IgD-negative memory B cell (primary cell): Measurements from ENCODE around the gene CIB4. TPM values are rescaled to one million over a fixed set of nuclear protein-coding genes. Genes with fewer than 3 reads are reported as not detected.

Experiments
- H3K27ac Mint-ChIP-seq, 3 donors: one replicate each; pipeline ENCODE4 v1.8.0; 2020 to 2022; ENCODE audit warnings: mild to moderate bottlenecking in 3 of 3, mixed read lengths in 3 of 3, moderate library complexity in 1 of 3
- H3K27me3 Mint-ChIP-seq: one replicate; pipeline ENCODE4 v1.8.0; 2021; ENCODE audit warnings: mixed read lengths
- H3K36me3 Mint-ChIP-seq: one replicate; pipeline ENCODE4 v1.8.0; 2020; ENCODE audit warnings: mild to moderate bottlenecking, mixed read lengths
- H3K4me1 Mint-ChIP-seq, 3 donors: one replicate each; pipeline ENCODE4 v1.8.0; 2020 to 2022; ENCODE audit warnings: mixed read lengths in 3 of 3, mild to moderate bottlenecking in 1 of 3
- H3K4me3 Mint-ChIP-seq, 4 donors: one replicate each; pipeline ENCODE4 v1.8.0; 2020 to 2022; ENCODE audit warnings: mild to moderate bottlenecking in 4 of 4, mixed read lengths in 4 of 4, moderate library complexity in 3 of 4
- H3K9me3 Mint-ChIP-seq, 3 donors: one replicate each; pipeline ENCODE4 v1.8.0; 2020 to 2021; ENCODE audit warnings: mixed read lengths in 3 of 3, mild to moderate bottlenecking in 1 of 3
- polyA plus RNA-seq: library from polyadenylated mRNA; unstranded; fragments of 300-500 nt; fragmentation: Illumina TruSeq; gene quantifications from one replicate; pipeline ENCODE4 v1.2.3, GENCODE V29; 2021

Gene CIB4
- polyA plus RNA-seq, 1 donor from 2014 or later: not detected

DNA sequence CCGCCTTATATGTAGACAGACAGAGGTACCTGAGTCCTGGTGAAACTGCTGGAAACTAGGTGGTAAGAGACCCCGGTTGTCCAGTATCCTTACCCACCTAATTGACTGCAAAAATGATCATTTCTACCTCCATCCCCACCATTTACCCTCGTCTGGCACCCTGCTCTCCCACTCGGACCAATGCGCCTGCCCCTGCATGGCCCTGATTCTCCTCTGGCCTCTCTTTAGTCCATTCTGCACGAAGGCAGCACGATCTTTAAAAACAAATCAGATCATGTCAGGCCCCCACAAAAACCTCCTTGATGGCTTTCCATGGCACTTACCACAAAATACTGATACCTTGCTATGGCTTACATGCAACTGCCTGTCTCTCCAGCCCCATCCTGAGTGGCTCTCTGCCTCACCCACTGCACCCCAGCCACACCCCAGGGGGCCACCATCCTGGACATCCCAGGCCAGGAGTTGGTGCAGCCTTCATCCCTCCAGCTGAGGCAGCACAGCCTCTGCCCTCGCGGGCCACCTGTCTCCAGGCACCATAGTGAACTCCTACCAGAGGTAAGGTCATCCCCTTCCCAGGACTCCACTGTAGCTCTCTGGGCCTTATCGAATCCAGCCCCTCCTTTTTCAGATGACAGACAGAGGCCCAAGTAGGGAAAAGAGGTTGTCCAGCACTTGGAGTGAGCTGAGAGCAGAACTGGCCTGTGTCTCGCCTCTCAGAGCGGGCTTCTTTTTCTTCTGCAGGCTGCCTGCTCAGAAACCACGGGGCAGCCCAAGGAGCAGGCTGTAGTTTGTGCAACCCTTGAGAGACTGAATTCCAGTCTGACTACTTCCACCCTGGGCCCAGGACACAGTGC lies 12.3 kb upstream of the CIB4 start:
- Mint-ChIP-seq H3K9me3 (peaks cover 0 to 6% (median 4%) of the 10 kb centered on the region in 3 donors), H3K36me3 (no peaks in the 10 kb centered on the region), H3K27ac (no peak overlapping the region), H3K27me3 (peaks cover 17% of the 10 kb centered on the region), H3K4me1 (no peaks in the 10 kb centered on the region), H3K4me3 (no peak overlapping the region)

DNA sequence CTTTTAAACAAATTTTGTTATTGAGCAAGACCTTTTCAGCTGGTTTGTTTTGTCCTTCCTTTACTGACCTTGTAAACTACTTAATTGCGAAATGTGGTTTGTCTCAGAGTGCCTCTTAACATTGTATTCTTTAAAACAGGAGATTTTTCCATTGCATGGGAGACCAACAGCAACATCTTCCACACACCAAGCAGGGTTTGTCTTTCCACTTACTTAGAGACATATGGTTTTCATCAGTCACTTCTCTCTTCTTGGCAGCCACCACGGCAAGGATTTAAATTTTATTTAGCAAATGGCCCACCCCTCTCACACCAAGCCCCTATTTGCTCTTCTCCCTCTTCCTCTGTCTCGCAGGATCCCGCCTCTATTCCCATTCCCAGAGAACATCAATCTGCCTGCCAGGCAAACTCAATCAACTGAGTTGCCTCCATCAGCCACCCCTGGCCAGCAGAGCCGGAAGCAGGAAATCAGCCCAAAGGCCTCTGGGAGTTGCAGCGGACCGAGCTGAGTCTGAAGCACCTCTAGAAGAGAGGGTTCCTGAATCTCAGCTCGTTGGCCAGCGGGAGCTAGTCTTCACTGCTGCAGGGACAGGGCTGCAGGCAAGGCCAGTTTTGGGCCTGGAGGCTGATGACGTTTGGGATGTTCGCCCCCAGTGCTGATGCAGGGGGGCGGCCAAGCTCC lies 11.3 kb upstream of the CIB4 start:
- Mint-ChIP-seq H3K27ac (no peak overlapping the region), H3K9me3 (peaks cover 0 to 5% (median 3%) of the 10 kb centered on the region in 3 donors), H3K27me3 (peaks cover 11% of the 10 kb centered on the region), H3K36me3 (no peaks in the 10 kb centered on the region), H3K4me1 (no peaks in the 10 kb centered on the region), H3K4me3 (no peak overlapping the region)

GRCh38 chr2:26651799-26652198 lies 10.6 kb upstream of the CIB4 start:
- Mint-ChIP-seq H3K36me3 (no peaks in the 10 kb centered on the region), H3K4me3 (no peak overlapping the region), H3K27ac (no peak overlapping the region), H3K9me3 (peaks cover 0 to 5% (median 0%) of the 10 kb centered on the region in 3 donors), H3K27me3 (peaks cover 9% of the 10 kb centered on the region), H3K4me1 (no peaks in the 10 kb centered on the region)

DNA sequence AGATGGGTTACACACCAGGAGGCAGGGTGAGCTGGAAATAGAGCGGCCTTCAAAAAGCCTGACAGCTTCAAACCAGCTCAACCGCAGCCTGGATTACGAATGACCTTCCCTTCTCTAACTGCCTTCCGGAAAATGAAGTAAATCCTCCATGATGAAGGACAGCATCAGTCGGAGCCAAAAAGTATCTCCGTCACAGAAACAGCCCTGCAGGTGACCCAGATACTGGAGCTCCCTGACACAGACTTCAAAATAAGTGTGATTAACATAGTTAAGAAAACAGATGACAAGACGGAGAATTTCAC lies 10.3 kb upstream of the CIB4 start:
- no peak overlapping the region for H3K27ac Mint-ChIP-seq
- H3K9me3 Mint-ChIP-seq: peaks cover 0 to 5% (median 0%) of the 10 kb centered on the region in 3 donors
- no peaks in the 10 kb centered on the region for H3K36me3 Mint-ChIP-seq
- no peaks in the 10 kb centered on the region for H3K4me1 Mint-ChIP-seq
- H3K4me3 Mint-ChIP-seq: no peak overlapping the region
- peaks cover 9% of the 10 kb centered on the region for H3K27me3 Mint-ChIP-seq

DNA sequence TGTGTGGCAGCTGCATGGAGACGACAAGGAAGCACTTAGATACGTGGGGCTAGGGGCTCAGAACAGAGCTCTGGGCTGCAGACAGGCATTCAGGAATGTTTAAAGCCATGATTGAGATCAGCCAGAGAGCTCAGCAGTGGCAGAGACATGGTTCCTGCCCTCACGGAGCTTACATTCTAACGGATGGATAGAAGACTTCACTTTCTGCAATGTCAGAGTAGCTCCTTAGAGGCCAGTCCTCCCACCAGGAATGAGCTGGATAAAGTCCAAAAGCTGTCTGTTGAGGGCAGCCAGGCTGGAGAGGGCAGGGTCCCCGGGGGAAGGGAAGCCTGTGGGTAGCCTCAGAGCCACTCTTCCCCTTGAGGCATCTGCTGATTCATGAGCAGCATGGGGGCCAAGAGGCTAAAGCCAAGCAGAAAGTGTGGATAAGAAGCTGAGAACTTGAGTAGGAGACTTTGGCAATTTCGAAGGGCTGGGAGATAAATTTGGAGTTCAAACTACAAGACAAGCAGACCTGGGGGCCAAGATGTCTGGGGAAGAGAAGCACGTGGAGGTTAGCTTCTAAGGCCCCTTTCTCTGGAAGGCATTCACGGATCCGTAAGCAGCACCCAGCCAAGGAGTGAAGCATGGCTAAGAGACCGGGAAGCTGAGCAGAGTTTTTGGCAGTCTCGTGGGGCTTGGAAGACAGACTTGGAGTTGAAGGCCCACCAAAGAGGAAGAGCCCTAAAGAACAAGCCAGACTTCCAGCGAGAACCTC lies 9.7 kb upstream of the CIB4 start:
- no peak overlapping the region for H3K4me3 Mint-ChIP-seq
- peaks cover 10% of the 10 kb centered on the region for H3K27me3 Mint-ChIP-seq
- no peaks in the 10 kb centered on the region for H3K4me1 Mint-ChIP-seq
- H3K9me3 Mint-ChIP-seq: peaks cover 0 to 4% (median 0%) of the 10 kb centered on the region in 3 donors
- no peak overlapping the region for H3K27ac Mint-ChIP-seq
- no peaks in the 10 kb centered on the region for H3K36me3 Mint-ChIP-seq

DNA sequence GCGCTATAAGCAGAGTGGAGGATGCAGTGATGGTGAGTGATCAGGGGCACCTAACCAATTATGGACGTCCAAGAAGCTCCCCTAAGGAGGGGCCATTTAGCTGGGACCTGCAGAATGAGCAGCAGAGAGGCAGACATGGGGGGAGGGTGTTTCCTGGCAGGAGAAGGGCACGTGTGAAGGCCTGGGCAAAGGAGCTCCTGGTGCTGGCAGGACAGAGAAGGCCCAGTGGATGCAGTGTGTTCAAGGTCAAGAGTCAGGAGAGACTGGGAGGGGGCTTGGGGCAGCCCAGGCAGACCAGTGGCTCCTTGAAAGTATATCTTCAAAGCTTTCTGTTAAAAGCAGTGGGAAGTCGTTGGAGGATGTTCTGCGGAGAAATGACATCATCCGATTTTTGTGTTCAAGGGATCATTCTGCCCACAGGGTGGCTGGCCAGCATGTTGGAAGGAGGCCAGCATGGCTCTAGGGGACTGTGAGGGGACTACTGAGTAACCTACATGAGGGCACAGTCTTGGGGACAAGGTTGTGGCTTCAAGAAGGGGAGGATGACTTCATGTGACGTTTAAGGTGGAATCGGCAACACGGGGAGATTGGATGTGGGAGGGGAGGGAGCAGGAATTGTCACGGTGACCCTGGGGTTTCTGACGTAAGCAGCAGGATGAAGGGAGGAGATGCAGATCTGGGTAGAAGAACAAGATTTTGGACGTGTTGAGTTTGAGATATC lies 9.0 kb upstream of the CIB4 start:
- Mint-ChIP-seq H3K4me3 (no peak overlapping the region), H3K27me3 (peaks cover 12% of the 10 kb centered on the region), H3K4me1 (no peaks in the 10 kb centered on the region), H3K9me3 (peaks cover 0 to 2% (median 0%) of the 10 kb centered on the region in 3 donors), H3K27ac (no peak overlapping the region), H3K36me3 (no peaks in the 10 kb centered on the region)

DNA sequence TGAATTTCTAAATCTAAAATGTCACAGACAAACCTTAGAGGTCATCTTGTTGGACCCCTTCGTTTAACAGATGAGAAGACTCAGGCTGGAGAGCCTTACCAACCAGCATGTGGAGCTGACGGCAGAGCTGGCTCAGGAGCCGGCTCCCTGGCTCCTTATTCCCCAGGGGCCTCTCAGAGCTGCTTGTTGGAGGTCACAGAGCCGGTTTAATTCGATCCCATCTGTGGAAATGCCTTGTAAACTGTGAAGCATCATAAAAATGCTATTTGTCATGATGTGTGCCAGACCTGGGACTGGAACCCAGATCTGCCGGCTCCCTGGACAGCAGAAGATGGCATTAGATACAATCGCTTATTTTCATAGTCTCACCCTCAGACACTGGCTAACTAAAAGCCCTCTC lies 8.2 kb upstream of the CIB4 start:
- Mint-ChIP-seq H3K9me3 (peaks cover 0 to 2% (median 0%) of the 10 kb centered on the region in 3 donors), H3K36me3 (no peaks in the 10 kb centered on the region), H3K27ac (no peak overlapping the region), H3K4me3 (no peak overlapping the region), H3K27me3 (peaks cover 12% of the 10 kb centered on the region), H3K4me1 (no peaks in the 10 kb centered on the region)

- Mint-ChIP-seq H3K27ac (no peak overlapping the region), H3K4me3 (no peak overlapping the region), H3K9me3 (peaks cover 0 to 2% (median 0%) of the 10 kb centered on the region in 3 donors), H3K36me3 (no peaks in the 10 kb centered on the region), H3K27me3 (peaks cover 15% of the 10 kb centered on the region), H3K4me1 (no peaks in the 10 kb centered on the region)
Observed at GRCh38 chr2:26648516-26648915, 7.3 kb upstream of the CIB4 start.

DNA sequence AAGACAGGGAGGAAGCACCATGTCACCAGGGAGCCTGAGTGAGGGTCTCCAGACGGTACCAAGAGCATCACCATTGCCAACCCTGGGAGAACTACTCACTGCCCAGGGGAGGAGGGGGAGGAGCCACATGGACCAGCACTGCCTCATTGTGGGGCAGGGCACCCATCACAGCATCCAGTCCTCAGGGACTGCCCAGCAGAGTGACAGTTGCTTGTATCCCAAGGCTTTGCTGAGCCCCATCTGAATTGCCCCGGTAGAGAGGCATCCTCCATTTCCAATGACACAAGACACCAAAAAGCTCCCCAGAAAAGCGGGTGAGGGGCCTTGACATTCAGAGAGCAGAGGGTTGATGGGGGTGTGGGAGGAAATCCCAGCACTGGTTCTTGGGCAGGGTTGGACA lies 6.8 kb upstream of the CIB4 start:
- H3K4me3 Mint-ChIP-seq: no peak overlapping the region
- no peaks in the 10 kb centered on the region for H3K36me3 Mint-ChIP-seq
- H3K9me3 Mint-ChIP-seq: no peaks in the 10 kb centered on the region
- peaks cover 15% of the 10 kb centered on the region for H3K27me3 Mint-ChIP-seq
- no peak overlapping the region for H3K27ac Mint-ChIP-seq
- no peaks in the 10 kb centered on the region for H3K4me1 Mint-ChIP-seq

DNA sequence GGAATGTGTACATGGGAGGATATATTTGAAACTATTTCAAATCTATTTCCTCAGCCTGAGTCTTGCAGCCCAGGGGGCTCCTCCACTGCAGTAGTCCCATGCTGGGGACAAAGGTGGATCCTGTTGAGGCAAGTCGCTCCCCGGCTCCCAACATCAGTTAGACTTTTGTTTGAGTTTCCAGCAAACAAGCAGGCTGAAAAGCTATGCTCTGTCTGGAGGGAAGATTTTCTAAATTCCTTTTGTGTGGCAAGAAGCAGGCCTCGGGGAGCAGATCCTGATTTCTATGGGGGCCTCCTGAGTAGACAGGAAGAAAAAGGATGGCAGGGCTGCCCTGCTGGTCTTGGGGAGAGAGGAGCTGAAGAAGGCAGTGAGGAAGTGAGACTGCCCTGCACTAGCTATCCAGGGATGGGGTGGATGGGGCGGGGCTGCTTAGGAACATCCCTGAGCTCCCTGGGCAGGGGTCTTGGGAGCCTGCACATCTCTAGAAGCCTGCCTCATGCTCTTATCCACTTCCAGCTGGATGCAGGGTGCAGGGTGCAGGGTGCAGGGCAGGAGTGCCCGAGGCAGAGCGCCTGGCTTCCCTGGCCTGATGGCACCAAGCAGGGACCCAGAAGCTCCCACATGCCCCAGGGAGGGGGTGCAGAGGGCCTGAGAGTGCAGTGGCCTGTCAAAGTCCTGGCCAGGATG lies 6.0 kb upstream of the CIB4 start:
- no peaks in the 10 kb centered on the region for H3K4me1 Mint-ChIP-seq
- no peak overlapping the region for H3K4me3 Mint-ChIP-seq
- H3K9me3 Mint-ChIP-seq: no peaks in the 10 kb centered on the region
- peaks cover 13% of the 10 kb centered on the region for H3K27me3 Mint-ChIP-seq
- no peaks in the 10 kb centered on the region for H3K36me3 Mint-ChIP-seq
- H3K27ac Mint-ChIP-seq: no peak overlapping the region

DNA sequence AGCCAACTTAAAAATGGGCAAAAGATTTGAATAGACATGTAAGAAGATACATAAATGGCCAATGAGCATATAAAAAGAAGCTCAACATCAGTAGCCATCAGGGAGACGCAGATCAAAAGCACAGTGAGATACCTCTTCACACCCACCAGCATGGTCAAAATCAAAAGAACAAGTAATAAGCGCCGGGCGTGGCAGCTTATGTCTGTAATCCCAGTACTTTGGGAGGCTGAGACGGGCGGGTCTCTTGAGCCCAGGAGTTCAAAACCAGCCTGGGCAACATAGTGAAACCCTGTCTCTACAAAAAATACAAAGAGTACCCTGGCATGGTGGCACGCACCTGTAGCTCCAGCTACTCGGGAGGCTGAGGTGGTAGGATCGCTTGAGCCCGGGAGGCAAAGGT lies 4.6 kb upstream of the CIB4 start:
- Mint-ChIP-seq H3K27me3 (peaks cover 7% of the 10 kb centered on the region), H3K36me3 (no peaks in the 10 kb centered on the region), H3K27ac (no peak overlapping the region), H3K4me3 (no peak overlapping the region), H3K4me1 (no peaks in the 10 kb centered on the region), H3K9me3 (no peaks in the 10 kb centered on the region)

DNA sequence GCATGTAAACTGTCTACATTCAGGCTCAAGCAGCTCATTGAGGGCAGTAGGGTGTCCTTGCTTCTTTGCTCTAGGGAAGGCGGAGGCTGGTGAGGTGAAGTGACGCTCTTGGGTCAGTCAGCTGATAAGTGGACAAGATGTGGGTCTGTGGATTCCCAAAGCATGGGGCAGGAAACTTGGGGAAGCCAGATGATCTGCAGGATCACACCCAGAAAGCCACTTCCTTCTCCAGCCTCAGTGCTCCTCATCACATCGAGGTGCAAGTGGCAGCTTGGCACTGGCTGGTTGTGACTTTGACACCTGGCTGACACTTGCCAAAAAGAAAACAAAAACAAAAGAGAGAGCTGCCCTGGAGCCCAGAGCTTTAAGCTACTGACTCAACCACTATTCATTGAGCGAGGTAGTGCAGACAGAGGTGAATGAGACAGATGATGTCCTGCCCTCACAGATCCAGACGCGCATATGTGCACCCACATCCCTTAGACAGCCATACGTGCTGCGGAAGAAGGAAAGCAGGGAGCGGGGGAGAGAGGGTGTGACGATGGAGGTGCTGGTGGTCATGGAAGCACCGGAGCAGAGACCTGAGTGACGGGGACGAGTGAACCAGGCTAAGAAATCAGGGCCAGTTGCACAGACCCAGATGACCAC lies 3.1 kb upstream of the CIB4 start:
- H3K27ac Mint-ChIP-seq: no peak overlapping the region
- no peaks in the 10 kb centered on the region for H3K9me3 Mint-ChIP-seq
- H3K36me3 Mint-ChIP-seq: no peaks in the 10 kb centered on the region
- peaks cover 7% of the 10 kb centered on the region for H3K27me3 Mint-ChIP-seq
- no peak overlapping the region for H3K4me3 Mint-ChIP-seq
- no peaks in the 10 kb centered on the region for H3K4me1 Mint-ChIP-seq

- peaks cover 9% of the 10 kb centered on the region for H3K27me3 Mint-ChIP-seq
- H3K36me3 Mint-ChIP-seq: no peaks in the 10 kb centered on the region
- H3K4me1 Mint-ChIP-seq: no peaks in the 10 kb centered on the region
- H3K27ac Mint-ChIP-seq: no peak overlapping the region
- H3K9me3 Mint-ChIP-seq: no peaks in the 10 kb centered on the region
- H3K4me3 Mint-ChIP-seq: no peak overlapping the region
Observed at GRCh38 chr2:26642429-26642828, 1.3 kb upstream of the CIB4 start.

DNA sequence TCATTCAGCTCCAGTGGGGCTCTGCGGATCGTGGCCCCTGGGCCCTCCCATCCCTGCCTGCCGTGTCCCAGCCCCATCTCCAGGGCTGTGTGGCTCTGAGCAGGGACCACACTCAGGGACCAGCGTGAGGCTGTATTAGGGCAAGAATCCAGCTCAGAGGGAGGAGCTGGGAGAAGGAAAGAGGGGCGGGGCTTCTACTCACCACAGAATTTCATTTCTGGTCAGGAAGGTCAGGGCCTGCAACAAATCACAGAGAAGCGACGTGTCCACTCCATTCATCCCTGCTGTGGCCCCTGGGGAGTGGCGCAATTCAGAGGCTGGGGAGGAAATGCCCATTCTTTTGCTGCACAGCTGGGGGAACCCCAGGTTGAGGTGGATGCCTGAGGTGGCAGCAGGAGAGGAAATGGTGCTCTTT lies 828 bp downstream of the CIB4 start:
- no peak overlapping the region for H3K4me3 Mint-ChIP-seq
- H3K36me3 Mint-ChIP-seq: no peaks in the 10 kb centered on the region
- no peaks in the 10 kb centered on the region for H3K9me3 Mint-ChIP-seq
- H3K27ac Mint-ChIP-seq: no peak overlapping the region
- H3K27me3 Mint-ChIP-seq: peaks cover 7% of the 10 kb centered on the region
- H3K4me1 Mint-ChIP-seq: no peaks in the 10 kb centered on the region
